NB4 (cell line): ENCODE data around the gene FOXRED2.
"Not testable (repeated sequence)": the region's sequence is repeated elsewhere in the genome, so short reads cannot be mapped to it uniquely, and the experiment has no call there.

Experiments used
- DNase-seq: peaks from one replicate; pipeline ENCODE4 v3.0.0; 2010; ENCODE audit warnings: low read depth
- H3K4me3 ChIP-seq: one replicate; pipeline ENCODE4 v1.5.1; 2011; ENCODE audit warnings: mild to moderate bottlenecking, low read depth, low read length, moderate library complexity
- CTCF ChIP-seq: IDR thresholded peaks from one replicate; pipeline ENCODE4 v1.5.1; 2012; ENCODE audit warnings: low read depth, low read length
- MAX ChIP-seq: IDR thresholded peaks from 2 replicates; pipeline ENCODE4 v1.6.1; 2011; ENCODE audit warnings: low read depth, low read length
- MYC ChIP-seq: IDR thresholded peaks from 2 replicates; pipeline ENCODE4 v1.6.1; 2011; ENCODE audit warnings: low read depth, low read length
- POLR2A ChIP-seq: IDR thresholded peaks from 2 replicates; pipeline ENCODE4 v1.6.1; 2011; ENCODE audit warnings: mild to moderate bottlenecking; ENCODE audit not compliant: insufficient read length; ENCODE audit errors: extremely low read depth

Gene FOXRED2

GRCh38 chr22:36452250-36452977 is 54.4 kb downstream of the FOXRED2 start:
- DNase-seq = peak; percentile 37
- TF ChIP-seq CTCF = no peak
- TF ChIP-seq MYC = no peak
- no peak for TF ChIP-seq MAX
- no peak for TF ChIP-seq POLR2A
- H3K4me3 ChIP-seq = no peak overlapping the region

GRCh38 chr22:36450923-36451322 is 55.9 kb downstream of the FOXRED2 start:
- not testable (repeated sequence) for H3K4me3 ChIP-seq, DNase-seq

GRCh38 chr22:36449596-36450175 is 57.2 kb downstream of the FOXRED2 start:
- TF ChIP-seq POLR2A = no peak
- TF ChIP-seq MYC = no peak
- no peak for TF ChIP-seq CTCF
- no peak for TF ChIP-seq MAX
- no peak for DNase-seq
- no peak overlapping the region for H3K4me3 ChIP-seq

GRCh38 chr22:36447632-36448031 is 59.2 kb downstream of the FOXRED2 start:
- peak; percentile 76 for DNase-seq
- TF ChIP-seq CTCF = no peak
- no peak for TF ChIP-seq MYC
- no peak for TF ChIP-seq POLR2A
- TF ChIP-seq MAX = no peak
- no peak overlapping the region for H3K4me3 ChIP-seq

GRCh38 chr22:36445158-36445668 is 61.6 kb downstream of the FOXRED2 start:
- no peak overlapping the region for H3K4me3 ChIP-seq
- no peak for TF ChIP-seq MYC
- no peak for TF ChIP-seq MAX
- TF ChIP-seq POLR2A = no peak
- TF ChIP-seq CTCF = no peak
- DNase-seq = peak; percentile 36

GRCh38 chr22:36443198-36443770 is 63.6 kb downstream of the FOXRED2 start:
- H3K4me3 ChIP-seq = no peak overlapping the region
- TF ChIP-seq CTCF = no peak
- TF ChIP-seq MYC = no peak
- TF ChIP-seq MAX = no peak
- TF ChIP-seq POLR2A = no peak
- DNase-seq = no peak
